Endodermal cell (in vitro differentiated cells): ENCODE measurements around the gene MAGIX. TPM values are rescaled to one million over a fixed set of nuclear protein-coding genes. Genes with fewer than 3 reads are reported as not detected.
"Not testable (repeated sequence)": the region's sequence is repeated elsewhere in the genome, so short reads cannot be mapped to it uniquely, and the experiment has no call there.

Source experiments
- DNase-seq: peaks from one replicate; pipeline ENCODE4 v3.0.0-alpha.2; 2017
- H3K27ac ChIP-seq: 2 replicates; pipeline ENCODE4 v1.5.1; 2013; ENCODE audit warnings: mild to moderate bottlenecking, low read depth, low read length, moderate library complexity
- H3K27me3 ChIP-seq: 2 replicates; pipeline ENCODE4 v1.6.1; 2013; ENCODE audit warnings: mild to moderate bottlenecking, low read length, moderate library complexity; ENCODE audit not compliant: insufficient read depth, control insufficient read depth, poor library complexity, severe bottlenecking
- H3K36me3 ChIP-seq: 2 replicates; pipeline ENCODE4 v1.7.0; 2013; ENCODE audit warnings: mild to moderate bottlenecking, low read length, moderate library complexity; ENCODE audit not compliant: control insufficient read depth, insufficient read depth
- H3K4me1 ChIP-seq: one replicate; pipeline ENCODE4 v1.7.0; 2013; ENCODE audit warnings: low read length; ENCODE audit not compliant: control insufficient read depth, insufficient read depth
- H3K4me3 ChIP-seq: 2 replicates; pipeline ENCODE4 v1.5.1; 2013; ENCODE audit warnings: mild to moderate bottlenecking, low read length, moderate library complexity
- H3K9ac ChIP-seq: 2 replicates; pipeline ENCODE4 v1.6.1; 2013; ENCODE audit warnings: mild to moderate bottlenecking, low read length, moderate library complexity; ENCODE audit not compliant: poor library complexity, severe bottlenecking; ENCODE audit errors: extremely low read depth
- H3K9me3 ChIP-seq: 2 replicates; pipeline ENCODE4 v1.6.1; 2013; ENCODE audit warnings: mild to moderate bottlenecking, low read length, moderate library complexity; ENCODE audit not compliant: control insufficient read depth
- H3K27ac Mint-ChIP-seq: 2 replicates; pipeline ENCODE4 v1.8.0; 2020; ENCODE audit warnings: mixed read lengths
- H3K27me3 Mint-ChIP-seq: 2 replicates; pipeline ENCODE4 v1.8.0; 2021; ENCODE audit warnings: mild to moderate bottlenecking, mixed read lengths; ENCODE audit not compliant: insufficient read depth
- H3K36me3 Mint-ChIP-seq: 2 replicates; pipeline ENCODE4 v1.8.0; 2020; ENCODE audit warnings: low read depth, mixed read lengths
- H3K4me1 Mint-ChIP-seq: 2 replicates; pipeline ENCODE4 v1.8.0; 2020; ENCODE audit warnings: mixed read lengths
- H3K4me3 Mint-ChIP-seq: 2 replicates; pipeline ENCODE4 v1.8.0; 2020; ENCODE audit warnings: mild to moderate bottlenecking, moderate library complexity, mixed read lengths
- H3K9me3 Mint-ChIP-seq: 2 replicates; pipeline ENCODE4 v1.8.0; 2020; ENCODE audit warnings: mild to moderate bottlenecking, mixed read lengths
- CTCF ChIP-seq: fragments of 200-600 bp; sonication (generic); conservative IDR thresholded peaks from 2 replicates; pipeline ENCODE4 v1.5.0; 2021; ENCODE audit warnings: antibody characterized with exemption, mild to moderate bottlenecking
- WGBS, 2 experiments: methylation state at CpG; one replicate each; pipeline versions ENCODE4 v1.1.5 to v1.1.7; 2013; ENCODE audit warnings: missing lambda C conversion rate in 2 of 2, mixed read lengths in 1 of 2; ENCODE audit not compliant: insufficient coverage in 1 of 2, insufficient read length in 1 of 2; 5-methylcytosine and 5-hydroxymethylcytosine counted together
- total RNA-seq, 2 donors: library from RNA; stranded (reverse); fragmentation: NEBNext Ultra II Directional in 1 of 2; extraction: Animal tissue kit (Norgen Biotek cat#: 25700) in 1 of 2; gene quantifications; 2 replicates in 1 of 2; 3 replicates in 1 of 2; pipeline ENCODE4 v1.2.1, GENCODE V29; 2021

MAGIX gene
- total RNA-seq, 2 donors from 2014 or later = 1.2 to 1.3 TPM

- no peaks in the 10 kb centered on the region for H3K4me1 ChIP-seq
- DNase-seq = no peak
- H3K9ac ChIP-seq = no peak overlapping the region
- H3K4me3 ChIP-seq = no peak overlapping the region
- no peaks in the 10 kb centered on the region for H3K36me3 Mint-ChIP-seq
- 88 to 90% methylated on average over 2 to 4 of the region's 4 CpGs for WGBS, 2 experiments
- peaks cover 33% of the 10 kb centered on the region for H3K9me3 Mint-ChIP-seq
- no peak overlapping the region for H3K27ac ChIP-seq
- H3K9me3 ChIP-seq = no peaks in the 10 kb centered on the region
- H3K4me1 Mint-ChIP-seq = no peaks in the 10 kb centered on the region
- H3K36me3 ChIP-seq = no peaks in the 10 kb centered on the region
- H3K27me3 Mint-ChIP-seq = no peaks in the 10 kb centered on the region
- no peak overlapping the region for H3K27ac Mint-ChIP-seq
- no peaks in the 10 kb centered on the region for H3K27me3 ChIP-seq
- H3K4me3 Mint-ChIP-seq = no peak overlapping the region
- TF ChIP-seq CTCF = no peak
Observed at GRCh38 chrX:49129427-49129826, 33.1 kb upstream of the MAGIX start.

- not testable (repeated sequence) for H3K27ac ChIP-seq, H3K36me3 ChIP-seq, H3K4me3 Mint-ChIP-seq, DNase-seq, H3K4me1 Mint-ChIP-seq, H3K27ac Mint-ChIP-seq, H3K27me3 ChIP-seq, H3K9ac ChIP-seq, H3K27me3 Mint-ChIP-seq, H3K9me3 ChIP-seq, H3K4me3 ChIP-seq, H3K4me1 ChIP-seq, H3K36me3 Mint-ChIP-seq
- 95 to 100% methylated on average over 4 to 6 of the region's 7 CpGs for WGBS, 2 experiments
- peaks cover 46% of the 10 kb centered on the region for H3K9me3 Mint-ChIP-seq
Observed at GRCh38 chrX:49132275-49132674, 30.3 kb upstream of the MAGIX start.

- no peaks in the 10 kb centered on the region for H3K27me3 Mint-ChIP-seq
- Histone ChIP-seq H3K27me3 (no peaks in the 10 kb centered on the region), H3K9me3 (no peaks in the 10 kb centered on the region), H3K36me3 (no peaks in the 10 kb centered on the region), H3K4me1 (no peaks in the 10 kb centered on the region), H3K27ac (no peak overlapping the region), H3K9ac (no peak overlapping the region), H3K4me3 (no peak overlapping the region)
- WGBS, 2 experiments = no CpG with 5 or more reads among the region's 1 CpG
- no peak for DNase-seq
- H3K4me1 Mint-ChIP-seq = no peaks in the 10 kb centered on the region
- peaks cover 4% of the 10 kb centered on the region for H3K36me3 Mint-ChIP-seq
- TF ChIP-seq CTCF = no peak
- no peak overlapping the region for H3K27ac Mint-ChIP-seq
- H3K4me3 Mint-ChIP-seq = no peak overlapping the region
- H3K9me3 Mint-ChIP-seq = peaks cover 59% of the 10 kb centered on the region
Observed at GRCh38 chrX:49133759-49134158, 28.8 kb upstream of the MAGIX start.

- 100% methylated on average over 1 of the region's 1 CpG; no CpG with 5 or more reads in 1 of the 2 experiments for WGBS, 2 experiments
Observed at GRCh38 chrX:49137492-49137891, 25.1 kb upstream of the MAGIX start.

More at GRCh38 chrX:49137492-49137891, 25.1 kb upstream of the MAGIX start:
- Histone ChIP-seq H3K36me3 (no peaks in the 10 kb centered on the region), H3K4me1 (no peaks in the 10 kb centered on the region), H3K9me3 (peaks cover 18% of the 10 kb centered on the region), H3K27ac (no peak overlapping the region), H3K27me3 (no peaks in the 10 kb centered on the region), H3K9ac (no peak overlapping the region), H3K4me3 (no peak overlapping the region)
- no peak for TF ChIP-seq CTCF
- no peaks in the 10 kb centered on the region for H3K4me1 Mint-ChIP-seq
- no peak overlapping the region for H3K27ac Mint-ChIP-seq
- no peaks in the 10 kb centered on the region for H3K27me3 Mint-ChIP-seq
- DNase-seq = no peak
- H3K9me3 Mint-ChIP-seq = peaks cover 75% of the 10 kb centered on the region
- H3K36me3 Mint-ChIP-seq = peaks cover 6% of the 10 kb centered on the region
- H3K4me3 Mint-ChIP-seq = no peak overlapping the region
